ENCODE measurements around the gene SF3A2. TPM values are rescaled to one million over a fixed set of nuclear protein-coding genes. Genes with fewer than 3 reads are reported as not detected.

Gene SF3A2
- total and polyA plus RNA-seq, 8 donors: 25.0 to 64.0 (median 31.6) TPM

DNA sequence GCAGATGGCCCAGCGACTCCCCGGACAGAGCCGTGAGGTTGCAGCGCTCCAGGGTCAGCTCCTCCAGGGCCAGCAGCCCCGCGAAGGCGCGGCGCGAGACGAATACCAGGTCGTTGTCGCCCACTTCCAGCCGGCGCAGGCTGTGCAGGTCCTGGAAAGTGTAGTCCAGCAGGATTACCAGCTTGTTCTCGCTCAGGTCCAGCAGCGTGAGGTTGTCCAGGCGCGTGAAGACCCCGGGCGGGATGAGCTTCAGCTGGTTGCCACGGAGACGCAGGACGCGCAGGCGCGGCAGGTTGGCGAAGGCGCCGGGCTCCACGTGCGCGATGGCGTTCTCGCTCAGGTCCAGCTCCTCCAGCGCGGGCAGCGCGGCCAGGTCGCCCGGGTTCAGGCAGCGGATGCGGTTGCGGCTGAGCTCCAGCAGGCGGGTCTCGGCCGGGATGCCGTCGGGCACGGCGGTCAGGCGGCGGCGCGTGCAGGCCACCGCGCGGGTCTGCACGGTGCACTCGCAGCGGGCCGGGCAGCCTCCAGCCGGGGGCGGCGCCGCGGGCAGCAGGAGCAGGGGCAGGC lies 54.6 kb downstream of the SF3A2 start:
- ATAC-seq: peak; percentile 11 to 25 (median 16)
- TF ChIP-seq CTCF (IDR thresholded peaks at IDR 0.05): no peak
- intact Hi-C loops (cut with DNase I): no loop called here
- peak overlapping the region in 2 of 4 donors; percentile 16 to 39 for H3K4me3 ChIP-seq
- no peak overlapping the region for H3K27ac ChIP-seq
- no peaks in the 10 kb centered on the region for H3K36me3 ChIP-seq
- peaks cover 0 to 16% (median 6%) of the 10 kb centered on the region in 3 donors for H3K4me1 ChIP-seq
- no peaks in the 10 kb centered on the region for H3K9me3 ChIP-seq
- no peak for DNase-seq
- peaks cover 0 to 37% (median 2%) of the 10 kb centered on the region in 4 donors for H3K27me3 ChIP-seq
- 1 to 4% methylated on average over 30 to 67 of the region's 67 CpGs for WGBS, 2 donors
- FAIRE-seq: no peak

DNA sequence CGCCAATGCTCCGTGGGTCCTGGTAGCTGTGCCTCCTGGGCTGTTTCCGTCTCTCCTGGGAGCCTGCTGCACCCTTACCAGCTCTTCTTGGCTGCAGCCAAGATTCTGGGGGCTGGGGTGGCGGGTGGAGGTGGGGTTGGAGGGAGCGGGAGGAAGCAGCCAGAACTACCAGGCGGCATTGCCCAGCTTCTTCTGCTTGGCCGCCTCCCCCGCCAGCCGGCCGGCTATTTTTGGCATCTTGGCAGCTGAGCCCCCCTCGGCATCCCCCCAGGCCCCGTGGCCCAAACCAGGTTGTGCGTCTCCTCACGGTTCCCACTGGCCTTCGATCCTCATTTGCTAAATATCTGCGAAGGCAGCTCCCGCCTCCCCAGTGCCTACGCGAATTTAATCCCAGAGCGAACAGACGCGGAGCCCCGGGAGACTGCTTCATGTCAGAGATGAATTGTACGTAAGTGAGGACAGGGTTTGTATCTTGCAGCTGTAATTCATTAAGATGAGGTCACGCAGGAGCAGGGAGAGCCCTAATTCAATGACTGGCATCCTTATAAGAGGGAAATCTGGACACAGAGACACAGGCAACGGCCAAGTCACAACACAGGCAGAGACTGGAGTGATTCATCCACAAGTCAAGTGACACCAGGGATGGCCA lies 58.2 kb downstream of the SF3A2 start:
- FAIRE-seq (no peak), DNase-seq (no peak), ATAC-seq (no peak)
- Histone ChIP-seq H3K27me3 (peaks cover 0 to 33% (median 2%) of the 10 kb centered on the region in 4 donors), H3K4me1 (peaks cover 0 to 16% (median 6%) of the 10 kb centered on the region in 3 donors), H3K9me3 (no peaks in the 10 kb centered on the region), H3K4me3 (no peak overlapping the region), H3K36me3 (no peaks in the 10 kb centered on the region), H3K27ac (no peak overlapping the region)
- intact Hi-C loops (cut with DNase I): no loop called here
- no peak for TF ChIP-seq CTCF (IDR thresholded peaks at IDR 0.05)
- WGBS, 2 donors: 25 to 30% methylated on average over 22 to 26 of the region's 26 CpGs

DNA sequence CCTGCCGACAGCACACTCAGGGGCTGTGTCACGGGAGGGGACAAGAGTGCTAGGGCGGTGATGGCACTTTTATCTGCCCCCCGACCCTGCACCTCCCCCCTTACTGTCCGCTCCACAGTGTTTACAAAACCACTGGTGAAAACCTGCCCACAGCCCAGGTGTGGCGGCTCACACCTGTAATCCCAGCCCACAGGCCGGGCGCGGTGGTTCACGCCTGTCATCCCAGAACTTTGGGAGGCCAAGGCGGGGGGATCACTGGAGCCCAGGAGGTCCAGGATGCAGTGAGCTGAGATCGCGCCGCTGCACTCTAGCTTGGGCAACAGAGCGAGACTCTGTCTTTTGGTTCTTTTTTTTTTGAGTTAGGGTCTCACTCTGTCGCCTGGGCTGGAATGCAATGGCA lies 59.5 kb downstream of the SF3A2 start:
- H3K4me3 ChIP-seq: no peak overlapping the region
- ATAC-seq (no peak), FAIRE-seq (no peak), DNase-seq (no peak)
- peaks cover 0 to 21% (median 0%) of the 10 kb centered on the region in 4 donors for H3K27me3 ChIP-seq
- no peak overlapping the region for H3K27ac ChIP-seq
- 71 to 80% methylated on average over 16 of the region's 16 CpGs for WGBS, 2 donors
- TF ChIP-seq CTCF (IDR thresholded peaks at IDR 0.05): no peak
- H3K4me1 ChIP-seq: peaks cover 0 to 4% (median 0%) of the 10 kb centered on the region in 3 donors
- H3K9me3 ChIP-seq: no peaks in the 10 kb centered on the region
- H3K36me3 ChIP-seq: no peaks in the 10 kb centered on the region
- intact Hi-C loops (cut with DNase I): no loop called here

Small RNA genes lying within 50 kb of the gene (microRNA-seq; reads per million reads assigned to microRNA genes)
- gene MIR1227 (0.29 to 1.9 reads per million in 2 donors), gene MIR4321 (0 reads per million in 2 donors)

Other genes with a start within 250 kb of the SF3A2 start
- gene BTBD2, start 221.1 kb upstream of the SF3A2 start, total RNA-seq: 10 to 100 TPM; 33.9 to 46.4 (median 36.6) TPM
- gene BTBD2, start 221.1 kb upstream of the SF3A2 start, polyA plus RNA-seq: 10 to 100 TPM; 35.6 to 44.4 TPM
- 100 to 1,000 TPM; 178 to 446 (median 252) TPM for gene MKNK2, start 185.6 kb upstream of the SF3A2 start, total RNA-seq
- 100 to 1,000 TPM; 102 to 143 TPM for gene MKNK2, start 185.6 kb upstream of the SF3A2 start, polyA plus RNA-seq
- 10 to 100 TPM; 14.5 to 26.0 (median 17.4) TPM for gene MOB3A, start 140.5 kb upstream of the SF3A2 start, total RNA-seq
- 10 to 100 TPM in 1 of 2 donors, 1 to 10 TPM in 1; 9.2 to 11.1 TPM for gene MOB3A, start 140.5 kb upstream of the SF3A2 start, polyA plus RNA-seq
- 10 to 100 TPM in 1 of 6 donors, 1 to 10 TPM in 5; 5.2 to 10.5 (median 7.0) TPM for gene IZUMO4, start 139.9 kb upstream of the SF3A2 start, total RNA-seq
- gene IZUMO4, start 139.9 kb upstream of the SF3A2 start, polyA plus RNA-seq: 10 to 100 TPM; 32.8 to 42.2 TPM
- gene AP3D1, start 85.3 kb upstream of the SF3A2 start, total RNA-seq: 100 to 1,000 TPM in 1 of 6 donors, 10 to 100 TPM in 5; 75.2 to 105 (median 83.9) TPM
- gene AP3D1, start 85.3 kb upstream of the SF3A2 start, polyA plus RNA-seq: 100 to 1,000 TPM in 1 of 2 donors, 10 to 100 TPM in 1; 88.3 to 102 TPM
- gene DOT1L, start 72.9 kb upstream of the SF3A2 start, total RNA-seq: 10 to 100 TPM; 11.7 to 20.4 (median 14.5) TPM
- 10 to 100 TPM; 14.4 to 34.4 TPM for gene DOT1L, start 72.9 kb upstream of the SF3A2 start, polyA plus RNA-seq
- gene PLEKHJ1, start 495 bp upstream of the SF3A2 start, total RNA-seq: 10 to 100 TPM; 34.3 to 50.8 (median 39.6) TPM
- 100 to 1,000 TPM in 1 of 2 donors, 10 to 100 TPM in 1; 90.8 to 101 TPM for gene PLEKHJ1, start 495 bp upstream of the SF3A2 start, polyA plus RNA-seq
- 1 to 10 TPM; 1.4 to 4.1 (median 1.7) TPM for gene AMH, start 12.5 kb downstream of the SF3A2 start, total RNA-seq
- gene AMH, start 12.5 kb downstream of the SF3A2 start, polyA plus RNA-seq: 1 to 10 TPM; 8.9 to 9.5 TPM
- 1 to 10 TPM in 1 of 6 donors, under 1 TPM in 3, not detected in 2; 0.29 to 1.1 (median 0.80) TPM for gene JSRP1, start 19.6 kb downstream of the SF3A2 start, total RNA-seq
- 1 to 10 TPM; 3.2 to 4.0 TPM for gene JSRP1, start 19.6 kb downstream of the SF3A2 start, polyA plus RNA-seq
- under 1 TPM in 4 of 6 donors, not detected in 2; 0.13 to 0.81 (median 0.35) TPM for gene PEAK3, start 45.4 kb downstream of the SF3A2 start, total RNA-seq
- gene PEAK3, start 45.4 kb downstream of the SF3A2 start, polyA plus RNA-seq: under 1 TPM; 0.04 to 0.07 TPM
- gene LINGO3, start 71.3 kb downstream of the SF3A2 start, total RNA-seq: 1 to 10 TPM in 1 of 6 donors, under 1 TPM in 1, not detected in 4; 0.16 to 1.5 TPM
- gene LINGO3, start 71.3 kb downstream of the SF3A2 start, polyA plus RNA-seq: under 1 TPM in 1 of 2 donors, not detected in 1; 0.05 TPM
- 10 to 100 TPM; 18.3 to 36.4 (median 26.4) TPM for gene LSM7, start 91.8 kb downstream of the SF3A2 start, total RNA-seq
- gene LSM7, start 91.8 kb downstream of the SF3A2 start, polyA plus RNA-seq: 100 to 1,000 TPM; 147 to 170 TPM
- gene SPPL2B, start 91.9 kb downstream of the SF3A2 start, total RNA-seq: 10 to 100 TPM; 36.4 to 61.2 (median 50.6) TPM
- gene SPPL2B, start 91.9 kb downstream of the SF3A2 start, polyA plus RNA-seq: 100 to 1,000 TPM; 133 to 226 TPM
- gene TMPRSS9, start 123.4 kb downstream of the SF3A2 start, total RNA-seq: under 1 TPM; 0.09 to 0.84 (median 0.58) TPM
- gene TMPRSS9, start 123.4 kb downstream of the SF3A2 start, polyA plus RNA-seq: under 1 TPM; 0.14 to 0.84 TPM
- gene TIMM13, start 190.8 kb downstream of the SF3A2 start, total RNA-seq: 10 to 100 TPM; 37.7 to 71.8 (median 48.2) TPM
- 10 to 100 TPM; 43.3 to 51.7 TPM for gene TIMM13, start 190.8 kb downstream of the SF3A2 start, polyA plus RNA-seq
- gene LMNB2, start 220.1 kb downstream of the SF3A2 start, total RNA-seq: 10 to 100 TPM in 3 of 6 donors, 1 to 10 TPM in 3; 3.9 to 14.8 (median 9.7) TPM
- 10 to 100 TPM in 1 of 2 donors, 1 to 10 TPM in 1; 5.2 to 11.9 TPM for gene LMNB2, start 220.1 kb downstream of the SF3A2 start, polyA plus RNA-seq
- 10 to 100 TPM; 20.4 to 58.8 (median 42.3) TPM for gene GADD45B, start 239.3 kb downstream of the SF3A2 start, total RNA-seq
- 100 to 1,000 TPM; 182 to 237 TPM for gene GADD45B, start 239.3 kb downstream of the SF3A2 start, polyA plus RNA-seq

Measured in pancreas (tissue), 10 donors.